MG63 (cell line): Measurements from ENCODE around the gene MLH1. TPM values are rescaled to one million over a fixed set of nuclear protein-coding genes. Genes with fewer than 3 reads are reported as not detected.

Experiments
- DNase-seq: peaks from one replicate; pipeline ENCODE4 v3.0.0-alpha.2; 2020
- H3K27me3 ChIP-seq: fragments of 250-450 bp; sonication (Bioruptor Pico); 2 replicates; pipeline ENCODE4 v1.5.1; 2020; ENCODE audit warnings: mild to moderate bottlenecking, moderate library complexity
- H3K36me3 ChIP-seq: fragments of 250-450 bp; sonication (Bioruptor Pico); 2 replicates; pipeline ENCODE4 v1.5.1; 2020; ENCODE audit warnings: mild to moderate bottlenecking, moderate library complexity
- H3K4me3 ChIP-seq: fragments of 250-450 bp; sonication (Bioruptor Pico); 2 replicates; pipeline ENCODE4 v1.5.1; 2020; ENCODE audit warnings: mild to moderate bottlenecking, moderate library complexity
- H3K9me3 ChIP-seq: fragments of 250-450 bp; sonication (Bioruptor Pico); 2 replicates; pipeline ENCODE4 v1.5.1; 2020; ENCODE audit warnings: mild to moderate bottlenecking, moderate library complexity
- total RNA-seq: library from RNA; depleted of rRNA; stranded (reverse); fragments of >200 nt; shearing (Covaris generic); gene quantifications from 2 replicates; pipeline ENCODE4 v1.2.3, GENCODE V29; 2014; ENCODE audit warnings: low replicate concordance

The MLH1 gene
- total RNA-seq, 1 experiment from 2014 or later: 41.1 TPM

GRCh38 chr3:36965440-36965839 lies 27.9 kb upstream of the MLH1 start:
- no peak for DNase-seq

GRCh38 chr3:36969085-36969484 lies 24.2 kb upstream of the MLH1 start:
- no peaks in the 10 kb centered on the region for H3K9me3 ChIP-seq
- H3K4me3 ChIP-seq: no peak overlapping the region
- no peaks in the 10 kb centered on the region for H3K36me3 ChIP-seq
- no peak for DNase-seq
- H3K27me3 ChIP-seq: no peaks in the 10 kb centered on the region

More at GRCh38 chr3:36965440-36965839, 27.9 kb upstream of the MLH1 start:
- H3K9me3 ChIP-seq: no peaks in the 10 kb centered on the region
- no peaks in the 10 kb centered on the region for H3K36me3 ChIP-seq
- H3K27me3 ChIP-seq: no peaks in the 10 kb centered on the region
- H3K4me3 ChIP-seq: no peak overlapping the region

- no peaks in the 10 kb centered on the region for H3K9me3 ChIP-seq
- H3K27me3 ChIP-seq: no peaks in the 10 kb centered on the region
- H3K36me3 ChIP-seq: no peaks in the 10 kb centered on the region
- H3K4me3 ChIP-seq: no peak overlapping the region
- peak; percentile 39 for DNase-seq
These were observed 23.5 kb upstream of the MLH1 start for GRCh38 chr3:36969540-36970432.

- H3K4me3 ChIP-seq: no peak overlapping the region
- H3K36me3 ChIP-seq: no peaks in the 10 kb centered on the region
- no peaks in the 10 kb centered on the region for H3K9me3 ChIP-seq
- no peaks in the 10 kb centered on the region for H3K27me3 ChIP-seq
- no peak for DNase-seq
These were observed 21.2 kb upstream of the MLH1 start for GRCh38 chr3:36972163-36972562.

- Histone ChIP-seq H3K9me3 (no peaks in the 10 kb centered on the region), H3K27me3 (no peaks in the 10 kb centered on the region), H3K4me3 (no peak overlapping the region), H3K36me3 (no peaks in the 10 kb centered on the region)
- DNase-seq: no peak
These were observed 20.2 kb upstream of the MLH1 start for GRCh38 chr3:36973139-36973538.

GRCh38 chr3:36981006-36981405 lies 12.3 kb upstream of the MLH1 start:
- Histone ChIP-seq H3K9me3 (no peaks in the 10 kb centered on the region), H3K27me3 (no peaks in the 10 kb centered on the region), H3K4me3 (no peak overlapping the region), H3K36me3 (peaks cover 7% of the 10 kb centered on the region)
- DNase-seq: no peak

GRCh38 chr3:36988356-36988755 lies 5.0 kb upstream of the MLH1 start:
- DNase-seq: no peak
- H3K9me3 ChIP-seq: no peaks in the 10 kb centered on the region
- H3K36me3 ChIP-seq: peaks cover 45% of the 10 kb centered on the region
- H3K4me3 ChIP-seq: no peak overlapping the region
- no peaks in the 10 kb centered on the region for H3K27me3 ChIP-seq

GRCh38 chr3:36989005-36989404 lies 4.3 kb upstream of the MLH1 start:
- no peaks in the 10 kb centered on the region for H3K9me3 ChIP-seq
- peaks cover 45% of the 10 kb centered on the region for H3K36me3 ChIP-seq
- H3K27me3 ChIP-seq: no peaks in the 10 kb centered on the region
- H3K4me3 ChIP-seq: no peak overlapping the region
- DNase-seq: no peak

GRCh38 chr3:36989568-36989967 lies 3.8 kb upstream of the MLH1 start:
- Histone ChIP-seq H3K36me3 (peaks cover 45% of the 10 kb centered on the region), H3K9me3 (no peaks in the 10 kb centered on the region), H3K27me3 (no peaks in the 10 kb centered on the region), H3K4me3 (no peak overlapping the region)
- DNase-seq: no peak

- peaks cover 41% of the 10 kb centered on the region for H3K36me3 ChIP-seq
- no peaks in the 10 kb centered on the region for H3K9me3 ChIP-seq
- H3K27me3 ChIP-seq: no peaks in the 10 kb centered on the region
- no peak for DNase-seq
- H3K4me3 ChIP-seq: peak overlapping the region; percentile 81
These were observed 2.2 kb upstream of the MLH1 start for GRCh38 chr3:36991147-36991546.

- Histone ChIP-seq H3K27me3 (no peaks in the 10 kb centered on the region), H3K9me3 (no peaks in the 10 kb centered on the region), H3K4me3 (peak overlapping the region; percentile 81), H3K36me3 (peaks cover 48% of the 10 kb centered on the region)
- peak; percentile 18 for DNase-seq
These were observed 1.2 kb upstream of the MLH1 start for GRCh38 chr3:36991923-36992805.

- peak; percentile 97 for DNase-seq
- peaks cover 43% of the 10 kb centered on the region for H3K36me3 ChIP-seq
- peak within 1 kb of the TSS; percentile 81 for H3K4me3 ChIP-seq
- H3K9me3 ChIP-seq: no peaks in the 10 kb centered on the region
- no peaks in the 10 kb centered on the region for H3K27me3 ChIP-seq
These were observed 452 bp upstream of the MLH1 start, which contains the start of gene EPM2AIP1 for GRCh38 chr3:36992806-36993325. EPM2AIP1 (minus strand) TSS chr3:36993131; CDS start chr3:36993077, 54 bp downstream.

- no peak for DNase-seq
- Histone ChIP-seq H3K36me3 (peaks cover 49% of the 10 kb centered on the region), H3K27me3 (no peaks in the 10 kb centered on the region), H3K9me3 (no peaks in the 10 kb centered on the region), H3K4me3 (no peak overlapping the region)
These were observed 21.3 kb downstream of the MLH1 start for GRCh38 chr3:37014620-37015019.

- no peaks in the 10 kb centered on the region for H3K27me3 ChIP-seq
- no peak for DNase-seq
- peaks cover 58% of the 10 kb centered on the region for H3K36me3 ChIP-seq
- H3K9me3 ChIP-seq: no peaks in the 10 kb centered on the region
- H3K4me3 ChIP-seq: no peak overlapping the region
These were observed 22.3 kb downstream of the MLH1 start for GRCh38 chr3:37015642-37016041.

- Histone ChIP-seq H3K36me3 (peaks cover 61% of the 10 kb centered on the region), H3K9me3 (no peaks in the 10 kb centered on the region), H3K4me3 (no peak overlapping the region), H3K27me3 (no peaks in the 10 kb centered on the region)
- no peak for DNase-seq
These were observed 23.6 kb downstream of the MLH1 start for GRCh38 chr3:37016903-37017302.

- no peaks in the 10 kb centered on the region for H3K9me3 ChIP-seq
- no peaks in the 10 kb centered on the region for H3K27me3 ChIP-seq
- no peak overlapping the region for H3K4me3 ChIP-seq
- DNase-seq: no peak
- H3K36me3 ChIP-seq: peaks cover 55% of the 10 kb centered on the region
These were observed 24.4 kb downstream of the MLH1 start for GRCh38 chr3:37017683-37018082.

- H3K4me3 ChIP-seq: no peak overlapping the region
- peaks cover 5% of the 10 kb centered on the region; the same call in 1 of the 2 replicates for H3K9me3 ChIP-seq
- no peak for DNase-seq
- H3K36me3 ChIP-seq: peaks cover 58% of the 10 kb centered on the region
- no peaks in the 10 kb centered on the region for H3K27me3 ChIP-seq
These were observed 30.8 kb downstream of the MLH1 start for GRCh38 chr3:37024092-37024491.
